ENCODE data around the gene ZBTB11. TPM values are rescaled to one million over a fixed set of nuclear protein-coding genes. Genes with fewer than 3 reads are reported as not detected.
A peak's percentile ranks its signal among the peaks of the same experiment; 100 is the strongest.

ZBTB11 gene
- total RNA-seq, 1 experiment from 2014 or later: 22.4 TPM

DNA sequence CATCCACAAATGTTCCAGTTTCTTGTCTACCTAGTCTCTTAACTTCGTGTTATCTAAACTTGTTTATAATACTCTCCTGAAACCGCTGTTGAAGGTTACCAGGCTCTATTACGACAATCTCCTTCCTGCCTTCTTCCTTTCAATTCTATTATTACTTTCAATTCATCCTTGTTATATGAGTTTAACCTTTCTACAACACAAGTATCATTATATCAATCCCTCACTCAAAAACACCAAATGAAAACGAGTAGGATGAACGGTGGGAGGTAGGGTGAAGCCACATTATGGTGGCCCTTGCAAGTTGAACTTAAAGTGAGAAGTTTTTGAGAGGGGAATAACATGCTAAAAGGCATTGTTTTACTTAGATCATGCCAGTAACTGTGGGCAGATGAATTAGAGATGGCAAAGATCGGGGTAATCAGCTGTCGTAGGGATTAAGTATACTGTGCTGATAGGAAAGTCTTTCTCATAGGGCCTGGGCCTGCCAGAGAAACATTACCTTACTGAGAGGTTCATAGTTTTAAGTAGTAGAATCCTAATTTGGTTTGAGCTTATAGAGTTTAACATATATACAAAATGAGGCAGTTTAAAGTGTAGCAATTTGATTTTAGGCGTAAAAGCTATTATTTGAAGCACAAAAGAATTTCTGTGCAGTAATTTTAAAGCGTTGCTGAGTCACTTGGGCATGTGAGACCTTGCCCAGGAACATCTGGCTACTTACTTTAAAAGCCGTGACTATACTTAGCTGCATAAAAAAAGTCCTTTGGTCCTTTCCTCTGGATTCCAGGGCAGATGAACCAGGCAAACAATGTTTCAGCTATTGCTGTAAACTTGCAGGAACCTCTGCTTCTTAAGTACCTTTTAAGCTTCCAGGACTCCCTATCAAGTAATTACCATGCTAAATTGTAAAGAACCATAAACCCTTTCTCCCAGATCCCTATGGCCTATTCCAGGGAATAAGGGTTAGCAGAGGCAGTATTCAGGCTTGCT, 44.2 kb upstream of the ZBTB11 start:
- POLR2A ChIA-PET (ENCODE audit: low non-redundant PET): interaction anchor here (0.6 kb wide), 1 partner anchor 536 kb away, joined by 3 read pairs; no protein-coding TSS in a partner anchor
- Histone ChIP-seq H3K27ac (ENCODE audit: low read depth, low read length, poor library complexity, severe bottlenecking) (peak overlapping the region; percentile 72), H3K9me3 (ENCODE audit: low read depth, low read length, poor library complexity, severe bottlenecking) (no peaks in the 10 kb centered on the region), H3K4me3 (ENCODE audit: low read depth, low read length, poor library complexity, severe bottlenecking) (no peak overlapping the region), H3K36me3 (ENCODE audit: insufficient read depth, low read length, poor library complexity, severe bottlenecking) (no peaks in the 10 kb centered on the region), H3K4me1 (ENCODE audit: insufficient read depth, low read length, poor library complexity, severe bottlenecking) (peaks cover 16% of the 10 kb centered on the region), H3K27me3 (replicated peaks; ENCODE audit: insufficient read depth, low read depth, low read length, poor library complexity) (no peaks in the 10 kb centered on the region)
- CTCF ChIA-PET: no interaction called here
- intact Hi-C loops (cut with micrococcal nuclease; ENCODE audit: unreplicated experiment): no loop called here
- no peak for TF ChIP-seq EZH2 (IDR thresholded peaks at IDR 0.05; ENCODE audit: borderline replicate concordance, low read depth, low read length, poor library complexity, severe bottlenecking)
- TF ChIP-seq, protein P1, sequence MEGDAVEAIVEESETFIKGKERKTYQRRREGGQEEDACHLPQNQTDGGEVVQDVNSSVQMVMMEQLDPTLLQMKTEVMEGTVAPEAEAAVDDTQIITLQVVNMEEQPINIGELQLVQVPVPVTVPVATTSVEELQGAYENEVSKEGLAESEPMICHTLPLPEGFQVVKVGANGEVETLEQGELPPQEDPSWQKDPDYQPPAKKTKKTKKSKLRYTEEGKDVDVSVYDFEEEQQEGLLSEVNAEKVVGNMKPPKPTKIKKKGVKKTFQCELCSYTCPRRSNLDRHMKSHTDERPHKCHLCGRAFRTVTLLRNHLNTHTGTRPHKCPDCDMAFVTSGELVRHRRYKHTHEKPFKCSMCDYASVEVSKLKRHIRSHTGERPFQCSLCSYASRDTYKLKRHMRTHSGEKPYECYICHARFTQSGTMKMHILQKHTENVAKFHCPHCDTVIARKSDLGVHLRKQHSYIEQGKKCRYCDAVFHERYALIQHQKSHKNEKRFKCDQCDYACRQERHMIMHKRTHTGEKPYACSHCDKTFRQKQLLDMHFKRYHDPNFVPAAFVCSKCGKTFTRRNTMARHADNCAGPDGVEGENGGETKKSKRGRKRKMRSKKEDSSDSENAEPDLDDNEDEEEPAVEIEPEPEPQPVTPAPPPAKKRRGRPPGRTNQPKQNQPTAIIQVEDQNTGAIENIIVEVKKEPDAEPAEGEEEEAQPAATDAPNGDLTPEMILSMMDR (conservative IDR thresholded peaks at IDR 0.05; ENCODE audit: low read depth, low read length): no peak
- DNase-seq (ENCODE audit: low spot score): peak; percentile 45
- BruUV-seq (replicated peaks): no TSS peak

DNA sequence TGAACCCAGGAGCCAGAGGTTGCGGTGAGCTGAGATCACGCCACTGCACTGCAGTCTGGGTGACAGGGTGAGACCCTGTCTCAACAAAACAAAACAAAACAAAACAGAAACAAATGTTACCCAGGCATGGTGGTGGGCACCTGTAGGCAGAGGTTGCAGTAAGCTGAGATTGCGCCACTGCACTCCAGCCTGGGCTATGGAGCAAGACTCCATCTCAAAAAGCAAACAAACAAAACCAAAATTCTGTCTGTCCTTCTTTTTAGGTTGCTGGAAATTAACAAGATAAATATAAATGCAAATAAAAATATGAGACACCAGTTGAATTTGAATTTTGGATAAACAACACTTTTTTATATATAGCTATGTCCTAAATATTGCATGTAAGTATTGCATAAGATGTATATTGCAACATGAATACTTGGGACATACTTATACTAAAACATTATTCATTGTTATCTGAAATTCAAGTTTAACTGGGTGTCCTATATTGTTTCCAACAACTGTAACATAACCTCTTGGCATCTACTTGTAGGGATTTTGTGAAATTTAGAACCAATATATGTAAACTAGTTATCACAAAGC, 42.8 kb upstream of the ZBTB11 start:
- ChIA-PET POLR2A (ENCODE audit: low non-redundant PET) (no interaction called here), CTCF (no interaction called here)
- no peak for DNase-seq (ENCODE audit: low spot score)
- Histone ChIP-seq H3K4me1 (ENCODE audit: insufficient read depth, low read length, poor library complexity, severe bottlenecking) (peaks cover 12% of the 10 kb centered on the region), H3K9me3 (ENCODE audit: low read depth, low read length, poor library complexity, severe bottlenecking) (no peaks in the 10 kb centered on the region), H3K27ac (ENCODE audit: low read depth, low read length, poor library complexity, severe bottlenecking) (no peak overlapping the region), H3K36me3 (ENCODE audit: insufficient read depth, low read length, poor library complexity, severe bottlenecking) (no peaks in the 10 kb centered on the region), H3K4me3 (ENCODE audit: low read depth, low read length, poor library complexity, severe bottlenecking) (no peak overlapping the region), H3K27me3 (replicated peaks; ENCODE audit: insufficient read depth, low read depth, low read length, poor library complexity) (no peaks in the 10 kb centered on the region)
- intact Hi-C loops (cut with micrococcal nuclease; ENCODE audit: unreplicated experiment): no loop called here
- TF ChIP-seq EZH2 (IDR thresholded peaks at IDR 0.05; ENCODE audit: borderline replicate concordance, low read depth, low read length, poor library complexity, severe bottlenecking): no peak
- TF ChIP-seq, protein P1 (conservative IDR thresholded peaks at IDR 0.05; ENCODE audit: low read depth, low read length): no peak
- BruUV-seq (replicated peaks): no TSS peak

DNA sequence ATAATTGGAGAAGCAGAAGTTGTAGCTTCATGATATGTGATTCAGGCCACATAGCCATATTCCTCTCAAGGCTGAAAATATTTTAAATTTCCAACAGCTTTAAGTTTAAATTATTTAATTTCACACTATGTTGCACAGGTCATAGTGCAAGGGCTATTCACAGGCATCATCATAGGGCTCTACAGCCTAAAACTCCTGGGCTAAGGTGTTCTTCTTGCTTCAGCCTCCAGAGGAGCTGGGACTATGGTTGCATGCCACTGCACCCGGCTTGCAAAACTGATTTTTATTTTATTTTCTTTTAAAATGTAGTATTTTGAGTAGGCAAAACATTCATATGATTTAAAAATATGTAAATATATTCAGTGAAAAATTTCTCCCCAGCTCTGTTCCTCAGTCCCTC, 41.5 kb upstream of the ZBTB11 start:
- peaks cover 12% of the 10 kb centered on the region for H3K4me1 ChIP-seq (ENCODE audit: insufficient read depth, low read length, poor library complexity, severe bottlenecking)
- no peaks in the 10 kb centered on the region for H3K36me3 ChIP-seq (ENCODE audit: insufficient read depth, low read length, poor library complexity, severe bottlenecking)
- intact Hi-C loops (cut with micrococcal nuclease; ENCODE audit: unreplicated experiment): no loop called here
- no peaks in the 10 kb centered on the region for H3K27me3 ChIP-seq (replicated peaks; ENCODE audit: insufficient read depth, low read depth, low read length, poor library complexity)
- TF ChIP-seq, protein P1 (conservative IDR thresholded peaks at IDR 0.05; ENCODE audit: low read depth, low read length): no peak
- no peak for TF ChIP-seq EZH2 (IDR thresholded peaks at IDR 0.05; ENCODE audit: borderline replicate concordance, low read depth, low read length, poor library complexity, severe bottlenecking)
- ChIA-PET POLR2A (ENCODE audit: low non-redundant PET) (no interaction called here), CTCF (no interaction called here)
- no peak overlapping the region for H3K27ac ChIP-seq (ENCODE audit: low read depth, low read length, poor library complexity, severe bottlenecking)
- BruUV-seq (replicated peaks): no TSS peak
- no peak for DNase-seq (ENCODE audit: low spot score)
- H3K4me3 ChIP-seq (ENCODE audit: low read depth, low read length, poor library complexity, severe bottlenecking): no peak overlapping the region
- H3K9me3 ChIP-seq (ENCODE audit: low read depth, low read length, poor library complexity, severe bottlenecking): no peaks in the 10 kb centered on the region

All from A673 (cell line).